GM20431 (cell line): ENCODE results near the gene SH3PXD2A.
"Not testable (repeated sequence)": the region's sequence is repeated elsewhere in the genome, so short reads cannot be mapped to it uniquely, and the experiment has no call there.

Source experiments
- in situ Hi-C: fragments of 300-500 bp; cut with MseI, MboI; formaldehyde crosslinking; loops from one replicate; pipeline ENCODE4 v1.15.0; 2020; ENCODE audit warnings: low sequenced_read_pairs; ENCODE audit not compliant: unreplicated experiment

Gene SH3PXD2A

GRCh38 chr10:103761075-103761920, 94.1 kb downstream of the SH3PXD2A start:
- in situ Hi-C loops = no loop called here

- in situ Hi-C loops = not testable (repeated sequence)
These were observed 95.1 kb downstream of the SH3PXD2A start for GRCh38 chr10:103760233-103760632.

- in situ Hi-C loops = no loop called here
These were observed 96.1 kb downstream of the SH3PXD2A start for GRCh38 chr10:103759100-103759781.

- in situ Hi-C loops = no loop called here
These were observed 97.1 kb downstream of the SH3PXD2A start for GRCh38 chr10:103758294-103758681.

GRCh38 chr10:103757531-103758293, 97.7 kb downstream of the SH3PXD2A start:
- in situ Hi-C loops = no loop called here

GRCh38 chr10:103756277-103756869, 99.0 kb downstream of the SH3PXD2A start:
- in situ Hi-C loops = no loop called here

- in situ Hi-C loops = no loop called here
These were observed 102.6 kb downstream of the SH3PXD2A start for GRCh38 chr10:103752680-103753248.

GRCh38 chr10:103751667-103752290, 103.6 kb downstream of the SH3PXD2A start:
- in situ Hi-C loops = no loop called here

GRCh38 chr10:103750836-103751235, 104.5 kb downstream of the SH3PXD2A start:
- in situ Hi-C loops = no loop called here

GRCh38 chr10:103749779-103750178, 105.6 kb downstream of the SH3PXD2A start:
- in situ Hi-C loops = no loop called here

GRCh38 chr10:103748020-103748419, 107.4 kb downstream of the SH3PXD2A start:
- in situ Hi-C loops = no loop called here

- in situ Hi-C loops = no loop called here
These were observed 108.0 kb downstream of the SH3PXD2A start for GRCh38 chr10:103747193-103747865.

- in situ Hi-C loops = no loop called here
These were observed 108.8 kb downstream of the SH3PXD2A start for GRCh38 chr10:103746598-103746997.

GRCh38 chr10:103745341-103746247, 109.8 kb downstream of the SH3PXD2A start:
- in situ Hi-C loops = no loop called here

GRCh38 chr10:103742824-103743223, 112.6 kb downstream of the SH3PXD2A start:
- in situ Hi-C loops = no loop called here

- in situ Hi-C loops = no loop called here
These were observed 114.8 kb downstream of the SH3PXD2A start for GRCh38 chr10:103740611-103741010.

GRCh38 chr10:103739039-103739764, 116.2 kb downstream of the SH3PXD2A start:
- in situ Hi-C loops = no loop called here
